CD1c-positive myeloid dendritic cell (primary cell): Measurements from ENCODE around the gene MPV17L.
"Not testable (repeated sequence)": the region's sequence is repeated elsewhere in the genome, so short reads cannot be mapped to it uniquely, and the experiment has no call there.

ENCODE experiments used
- DNase-seq: peaks from one replicate; pipeline ENCODE4 v3.0.0-alpha.2; 2016; ENCODE audit errors: extremely low spot score

Gene MPV17L

GRCh38 chr16:15409476-15409875 lies 13.9 kb downstream of the MPV17L start:
- DNase-seq = not testable (repeated sequence)

GRCh38 chr16:15415511-15415985 lies 20.0 kb downstream of the MPV17L start:
- no peak for DNase-seq

- no peak for DNase-seq
Observed at GRCh38 chr16:15417197-15417596, 21.6 kb downstream of the MPV17L start.

- DNase-seq = no peak
Observed at GRCh38 chr16:15418206-15418605, 22.7 kb downstream of the MPV17L start.

GRCh38 chr16:15421696-15422095 lies 26.1 kb downstream of the MPV17L start:
- not testable (repeated sequence) for DNase-seq

- no peak for DNase-seq
Observed at GRCh38 chr16:15422222-15422621, 26.7 kb downstream of the MPV17L start.

GRCh38 chr16:15425861-15426260 lies 30.3 kb downstream of the MPV17L start:
- DNase-seq = no peak

- no peak for DNase-seq
Observed at GRCh38 chr16:15426796-15427195, 31.2 kb downstream of the MPV17L start.

GRCh38 chr16:15427648-15428239 lies 32.2 kb downstream of the MPV17L start:
- DNase-seq = peak; percentile 55

GRCh38 chr16:15430884-15431283 lies 35.3 kb downstream of the MPV17L start:
- not testable (repeated sequence) for DNase-seq

- DNase-seq = no peak
Observed at GRCh38 chr16:15434079-15434424, 38.5 kb downstream of the MPV17L start.

- peak; percentile 14 for DNase-seq
Observed at GRCh38 chr16:15434425-15435215, 39.1 kb downstream of the MPV17L start, which contains the start of gene BMERB1. TSS of gene BMERB1 (plus strand) at chr16:15434588. CDS start at chr16:15434654, 66 bp downstream.

- no peak for DNase-seq
Observed at GRCh38 chr16:15435216-15435864, 39.8 kb downstream of the MPV17L start.

GRCh38 chr16:15439102-15439501 lies 43.5 kb downstream of the MPV17L start:
- DNase-seq = no peak

- DNase-seq = no peak
Observed at GRCh38 chr16:15439521-15439920, 44.0 kb downstream of the MPV17L start.

- no peak for DNase-seq
Observed at GRCh38 chr16:15440852-15441251, 45.3 kb downstream of the MPV17L start.

- DNase-seq = not testable (repeated sequence)
Observed at GRCh38 chr16:15442140-15442539, 46.6 kb downstream of the MPV17L start.

- DNase-seq = no peak
Observed at GRCh38 chr16:15443753-15444152, 48.2 kb downstream of the MPV17L start.

GRCh38 chr16:15444264-15444663 lies 48.7 kb downstream of the MPV17L start:
- no peak for DNase-seq

- no peak for DNase-seq
Observed at GRCh38 chr16:15445450-15445849, 49.9 kb downstream of the MPV17L start.

GRCh38 chr16:15446901-15447300 lies 51.3 kb downstream of the MPV17L start:
- no peak for DNase-seq

- no peak for DNase-seq
Observed at GRCh38 chr16:15450624-15451023, 55.1 kb downstream of the MPV17L start.
